Activated naive CD8-positive, alpha-beta T cell treated with anti-CD3 and anti-CD28 coated beads, Interleukin-2, amount 50 U/mL, for 24 hours (primary cell): ENCODE results near the gene COL19A1.

Experiments used
- ATAC-seq: fragments of 150-1000 bp; cut with Tn5 transposase; one replicate; pipeline ENCODE4 v1.10.0; 2021
- DNase-seq: peaks from one replicate; pipeline ENCODE4 v3.0.0; 2021
- H3K27ac Mint-ChIP-seq: one replicate; pipeline ENCODE4 v1.8.0; 2021; ENCODE audit warnings: mild to moderate bottlenecking, mixed read lengths
- H3K27me3 Mint-ChIP-seq: one replicate; pipeline ENCODE4 v1.8.0; 2021; ENCODE audit warnings: mixed read lengths
- H3K36me3 Mint-ChIP-seq: one replicate; pipeline ENCODE4 v1.8.0; 2021; ENCODE audit warnings: low read depth, mixed read lengths
- H3K4me1 Mint-ChIP-seq: one replicate; pipeline ENCODE4 v1.8.0; 2021; ENCODE audit warnings: mixed read lengths
- H3K4me3 Mint-ChIP-seq: one replicate; pipeline ENCODE4 v1.8.0; 2021; ENCODE audit warnings: mild to moderate bottlenecking, moderate library complexity, mixed read lengths
- H3K9me3 Mint-ChIP-seq: one replicate; pipeline ENCODE4 v1.8.0; 2021; ENCODE audit warnings: mixed read lengths

Gene COL19A1

DNA sequence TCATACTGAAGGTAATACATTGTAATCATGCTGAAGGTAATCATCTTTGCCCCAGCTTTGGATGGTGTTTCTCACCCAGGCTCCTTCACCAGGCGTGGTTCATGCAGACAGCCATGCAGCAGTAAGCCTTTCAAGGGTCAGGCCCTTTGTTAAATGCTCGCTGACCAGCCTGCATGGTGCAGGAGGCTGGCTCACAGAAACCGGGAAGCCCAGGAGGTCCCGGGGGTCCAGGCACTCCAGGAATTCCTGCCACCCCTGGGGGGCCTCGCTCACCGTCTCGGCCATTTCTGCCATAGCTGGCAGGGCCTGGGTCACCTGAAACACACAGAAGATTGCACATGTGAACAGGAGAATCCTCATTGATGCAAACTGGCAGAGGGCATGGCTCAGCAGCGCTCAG lies 350.4 kb downstream of the COL19A1 start:
- Mint-ChIP-seq H3K36me3 (no peaks in the 10 kb centered on the region), H3K4me3 (no peak overlapping the region), H3K27me3 (peaks cover 2% of the 10 kb centered on the region), H3K9me3 (no peaks in the 10 kb centered on the region), H3K27ac (no peak overlapping the region), H3K4me1 (no peaks in the 10 kb centered on the region)
- ATAC-seq: no peak
- no peak for DNase-seq

DNA sequence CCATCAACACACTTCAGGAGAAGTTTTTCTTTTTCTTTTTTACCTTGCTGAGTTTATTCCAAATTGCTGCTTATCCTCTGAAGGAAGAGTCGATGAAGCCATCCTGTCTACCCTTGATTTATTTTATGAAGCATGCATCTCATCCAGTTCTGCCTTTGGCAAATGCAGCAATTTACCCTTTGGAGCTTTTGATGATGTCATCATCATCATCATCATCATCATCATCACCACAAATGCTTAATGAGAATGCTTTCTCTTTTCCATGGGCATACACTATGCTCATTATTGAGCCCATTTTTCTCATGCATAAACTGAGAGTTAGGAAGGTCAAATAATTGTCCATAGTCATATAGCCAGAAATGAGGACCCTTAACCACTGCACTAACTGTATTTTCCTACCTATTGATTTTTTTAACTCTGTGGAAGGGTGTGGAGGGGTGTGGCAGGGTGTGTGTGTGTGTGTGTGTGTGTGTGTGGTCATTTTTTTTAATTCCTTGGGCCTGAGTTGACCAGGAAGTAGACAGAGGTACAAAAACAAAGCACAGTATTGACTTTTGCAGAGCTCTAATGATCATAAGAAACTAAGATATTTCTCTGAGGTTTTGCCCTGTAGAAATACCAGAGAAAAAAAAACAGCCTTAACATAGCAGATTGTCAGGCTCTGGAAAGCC lies 353.7 kb downstream of the COL19A1 start:
- DNase-seq (no peak), ATAC-seq (no peak)
- Mint-ChIP-seq H3K9me3 (no peaks in the 10 kb centered on the region), H3K27me3 (peaks cover 5% of the 10 kb centered on the region), H3K4me1 (no peaks in the 10 kb centered on the region), H3K27ac (no peak overlapping the region), H3K4me3 (no peak overlapping the region), H3K36me3 (no peaks in the 10 kb centered on the region)

DNA sequence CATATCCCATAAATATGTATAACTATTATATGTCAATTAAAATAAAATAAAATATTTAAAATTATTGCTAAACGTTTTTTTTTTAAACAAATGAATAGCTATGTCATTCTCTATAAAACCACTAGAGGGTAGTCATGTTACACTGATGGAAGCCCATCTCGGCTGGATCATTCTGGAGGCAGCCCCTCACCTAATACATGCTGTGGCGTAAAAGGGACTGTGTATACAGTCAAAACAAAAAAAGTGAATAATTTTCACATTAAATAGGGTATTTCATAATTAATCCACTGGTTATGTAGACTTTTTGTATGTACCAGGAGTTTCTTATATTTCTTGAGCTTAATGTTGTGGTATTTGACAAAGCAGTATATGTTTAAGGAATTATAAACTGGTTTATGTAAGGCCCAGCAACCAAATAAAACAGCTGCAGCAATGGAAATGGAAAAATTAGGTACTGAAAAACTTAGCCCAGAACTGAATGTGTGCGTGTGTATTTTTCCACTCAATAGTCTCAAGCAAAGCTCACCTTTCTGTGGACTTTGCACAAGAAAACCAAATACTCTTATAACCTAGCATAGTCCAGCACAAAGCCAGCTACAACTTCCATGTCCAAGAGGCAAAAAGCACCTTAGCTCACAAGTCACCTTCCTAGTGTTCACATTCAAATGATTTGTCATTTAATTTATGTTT lies 354.8 kb downstream of the COL19A1 start:
- Mint-ChIP-seq H3K27me3 (peaks cover 5% of the 10 kb centered on the region), H3K4me1 (no peaks in the 10 kb centered on the region), H3K27ac (no peak overlapping the region), H3K36me3 (no peaks in the 10 kb centered on the region), H3K9me3 (no peaks in the 10 kb centered on the region), H3K4me3 (no peak overlapping the region)
- no peak for ATAC-seq
- DNase-seq: no peak

DNA sequence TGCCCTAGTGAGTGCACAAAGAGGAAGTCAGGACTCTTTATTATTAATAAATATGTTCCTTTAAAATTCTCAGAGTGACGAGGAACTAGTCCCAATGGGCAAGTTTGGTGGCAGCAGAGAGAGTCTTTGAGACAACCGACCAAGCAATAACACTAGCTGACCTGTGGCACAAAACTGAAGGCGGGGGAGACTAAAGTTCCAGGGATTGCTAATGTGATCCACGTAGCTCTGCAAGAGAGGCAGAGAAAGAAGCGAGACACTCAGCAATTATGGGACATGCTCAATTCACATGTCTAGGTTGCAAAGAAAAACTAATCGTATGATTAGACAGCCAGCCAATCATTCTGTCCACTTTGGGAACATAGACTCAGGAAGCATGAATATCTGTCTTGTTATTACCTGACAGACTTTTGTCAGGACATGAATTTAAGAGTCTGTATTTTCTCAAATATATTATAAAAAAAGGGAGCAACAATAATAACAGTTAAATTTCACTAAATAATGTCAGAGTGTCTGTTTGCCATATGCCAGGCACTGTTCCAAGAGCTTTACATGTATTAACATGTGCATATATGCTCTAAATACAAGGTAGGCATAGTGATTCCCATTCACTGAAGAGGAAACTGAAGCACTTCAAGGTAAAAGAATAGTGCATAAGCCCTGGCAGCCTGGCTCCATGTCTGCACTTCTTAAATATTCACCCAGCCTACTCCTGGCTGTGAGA lies 355.5 kb downstream of the COL19A1 start:
- H3K4me1 Mint-ChIP-seq: no peaks in the 10 kb centered on the region

DNA sequence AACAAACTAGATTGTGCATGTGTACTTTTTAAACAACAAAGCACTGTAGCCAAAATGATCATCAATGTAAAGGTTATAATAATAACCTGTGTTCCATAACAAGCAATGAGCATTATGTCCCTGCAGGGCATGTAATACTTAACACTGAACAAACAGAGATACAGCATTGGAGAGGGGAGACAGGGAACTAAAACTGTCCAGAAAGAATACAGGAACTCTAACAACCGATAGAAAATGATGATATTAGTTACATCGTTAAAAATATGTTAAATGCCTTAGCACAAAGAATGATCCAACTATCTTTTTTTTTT lies 356.0 kb downstream of the COL19A1 start:
- H3K4me1 Mint-ChIP-seq: no peaks in the 10 kb centered on the region
- no peak overlapping the region for H3K4me3 Mint-ChIP-seq
- H3K27ac Mint-ChIP-seq: no peak overlapping the region
- no peaks in the 10 kb centered on the region for H3K36me3 Mint-ChIP-seq
- peaks cover 5% of the 10 kb centered on the region for H3K27me3 Mint-ChIP-seq
- H3K9me3 Mint-ChIP-seq: no peaks in the 10 kb centered on the region
- no peak for DNase-seq
- ATAC-seq: no peak

More for the DNA sequence above, 355.5 kb downstream of the COL19A1 start:
- no peaks in the 10 kb centered on the region for H3K9me3 Mint-ChIP-seq
- no peak overlapping the region for H3K27ac Mint-ChIP-seq
- DNase-seq (no peak), ATAC-seq (no peak)
- no peaks in the 10 kb centered on the region for H3K36me3 Mint-ChIP-seq
- H3K4me3 Mint-ChIP-seq: no peak overlapping the region
- H3K27me3 Mint-ChIP-seq: peaks cover 5% of the 10 kb centered on the region

DNA sequence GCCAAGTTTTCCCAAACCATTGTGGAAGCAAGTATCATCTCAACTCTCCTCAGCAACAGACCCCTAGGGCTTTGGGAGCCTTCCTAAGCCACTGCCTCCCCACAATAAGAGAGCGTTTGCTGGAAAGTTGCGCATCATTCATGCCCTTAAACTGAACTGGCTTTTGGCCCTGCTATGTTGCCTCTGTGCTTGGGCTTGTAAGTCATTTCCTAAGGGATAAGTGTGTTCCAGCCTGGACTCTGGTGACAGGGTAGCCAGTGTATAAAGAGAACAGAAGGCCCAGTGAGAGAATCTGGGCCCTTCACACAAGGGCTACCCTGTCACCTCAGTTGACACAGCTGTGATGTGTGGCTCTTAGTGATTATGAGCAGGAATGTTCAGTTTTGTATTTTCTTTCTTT lies 358.7 kb downstream of the COL19A1 start:
- no peaks in the 10 kb centered on the region for H3K4me1 Mint-ChIP-seq
- H3K9me3 Mint-ChIP-seq: no peaks in the 10 kb centered on the region
- H3K36me3 Mint-ChIP-seq: no peaks in the 10 kb centered on the region
- no peak for ATAC-seq
- no peak overlapping the region for H3K27ac Mint-ChIP-seq
- DNase-seq: no peak
- H3K27me3 Mint-ChIP-seq: peaks cover 5% of the 10 kb centered on the region
- H3K4me3 Mint-ChIP-seq: no peak overlapping the region

DNA sequence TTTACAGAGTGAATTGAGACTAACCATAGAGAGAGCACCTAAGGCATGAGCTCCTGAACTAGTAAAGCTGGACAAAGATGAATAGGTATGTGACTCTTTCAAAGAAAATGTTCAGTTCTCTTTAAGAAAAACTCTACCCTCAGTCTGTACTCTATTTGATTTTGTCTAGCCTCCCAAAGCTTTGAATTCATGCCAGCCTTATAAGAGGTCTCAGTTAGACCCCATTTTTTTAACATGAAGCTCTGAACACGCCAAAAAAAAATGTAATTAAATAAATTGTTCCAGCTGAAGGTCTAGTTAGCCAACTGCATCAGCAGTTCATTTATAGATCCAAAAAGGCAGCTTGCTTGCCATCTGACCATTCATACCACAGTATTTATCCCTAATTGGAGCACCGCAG lies 365.0 kb downstream of the COL19A1 start:
- H3K27ac Mint-ChIP-seq: no peak overlapping the region
- H3K4me3 Mint-ChIP-seq: no peak overlapping the region
- DNase-seq (no peak), ATAC-seq (no peak)
- no peaks in the 10 kb centered on the region for H3K4me1 Mint-ChIP-seq
- H3K36me3 Mint-ChIP-seq: no peaks in the 10 kb centered on the region
- H3K27me3 Mint-ChIP-seq: peaks cover 2% of the 10 kb centered on the region
- H3K9me3 Mint-ChIP-seq: no peaks in the 10 kb centered on the region

DNA sequence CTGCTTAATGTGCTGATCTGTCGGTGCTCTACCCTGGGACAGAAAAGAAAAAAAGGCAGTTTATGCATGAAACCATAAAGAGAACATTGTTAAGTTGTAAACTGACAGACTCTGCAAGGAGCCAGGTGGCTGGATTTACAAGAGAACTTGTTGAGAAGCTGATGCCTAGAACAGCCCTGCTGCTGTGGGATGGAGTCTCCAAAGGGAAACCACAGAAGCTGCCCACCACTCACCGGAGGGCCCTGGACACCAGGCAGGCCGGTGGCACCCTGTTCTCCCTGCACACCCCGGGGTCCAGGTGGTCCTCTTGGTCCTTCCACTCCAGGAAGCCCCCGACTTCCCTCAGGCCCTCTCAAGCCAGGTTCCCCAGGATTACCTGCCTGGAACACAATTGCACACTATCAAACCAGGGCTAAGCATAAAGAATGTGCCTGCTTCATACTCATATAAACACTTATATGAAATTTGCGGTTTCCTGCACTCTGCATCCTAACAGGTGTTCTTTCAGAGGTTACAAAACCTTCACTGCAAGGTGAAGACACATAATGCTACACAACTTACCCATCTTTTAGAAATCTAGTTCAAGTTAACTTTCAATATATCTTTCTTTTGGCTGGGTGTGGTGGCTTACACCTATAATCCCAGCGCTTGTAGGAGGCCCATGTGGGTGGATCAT lies 368.3 kb downstream of the COL19A1 start:
- Mint-ChIP-seq H3K4me1 (no peaks in the 10 kb centered on the region), H3K4me3 (no peak overlapping the region), H3K27me3 (peaks cover 4% of the 10 kb centered on the region), H3K9me3 (no peaks in the 10 kb centered on the region), H3K27ac (no peak overlapping the region), H3K36me3 (no peaks in the 10 kb centered on the region)
- no peak for DNase-seq
- no peak for ATAC-seq

DNA sequence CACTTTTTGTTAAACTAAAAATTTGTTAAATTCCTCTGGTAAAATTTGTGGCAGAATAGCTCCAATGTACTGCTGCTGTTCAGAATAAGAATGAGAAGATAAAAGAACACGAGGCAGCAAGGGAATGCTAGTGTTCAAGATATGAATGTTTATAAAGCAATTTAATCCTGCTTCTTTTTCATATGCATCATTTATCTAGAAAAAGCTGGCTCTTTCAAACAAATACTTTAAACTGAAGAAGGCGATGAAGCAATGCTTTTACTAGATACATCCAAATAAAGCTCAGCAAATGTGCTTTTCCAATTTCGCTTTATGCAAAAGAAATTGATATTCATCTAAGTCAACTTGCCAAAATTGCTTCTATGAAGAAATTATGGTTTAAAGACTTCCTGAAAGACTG lies 370.0 kb downstream of the COL19A1 start:
- no peaks in the 10 kb centered on the region for H3K36me3 Mint-ChIP-seq
- no peaks in the 10 kb centered on the region for H3K4me1 Mint-ChIP-seq
- ATAC-seq (no peak), DNase-seq (no peak)
- H3K27ac Mint-ChIP-seq: no peak overlapping the region
- no peaks in the 10 kb centered on the region for H3K9me3 Mint-ChIP-seq
- H3K4me3 Mint-ChIP-seq: no peak overlapping the region
- peaks cover 4% of the 10 kb centered on the region for H3K27me3 Mint-ChIP-seq

DNA sequence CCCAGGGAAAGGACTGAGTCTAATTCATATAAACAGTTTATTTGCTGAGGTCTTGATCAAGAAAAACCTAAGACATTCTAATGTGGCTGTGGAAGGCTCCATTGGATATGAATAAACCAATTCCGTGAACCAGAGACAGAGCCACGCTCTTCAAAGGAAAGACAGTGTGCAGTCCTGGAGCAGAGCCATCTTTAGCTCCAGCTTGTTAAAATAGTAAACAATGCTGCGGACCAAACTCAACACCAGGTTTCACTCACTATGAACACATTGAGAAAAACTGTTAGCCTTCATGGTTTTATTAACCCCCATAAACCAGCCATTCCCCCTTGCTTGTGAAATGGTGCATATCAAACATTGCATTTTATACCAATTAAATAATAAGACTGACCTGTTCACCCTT lies 374.7 kb downstream of the COL19A1 start:
- Mint-ChIP-seq H3K4me3 (no peak overlapping the region), H3K36me3 (no peaks in the 10 kb centered on the region), H3K27me3 (peaks cover 4% of the 10 kb centered on the region), H3K4me1 (no peaks in the 10 kb centered on the region), H3K27ac (no peak overlapping the region), H3K9me3 (no peaks in the 10 kb centered on the region)
- no peak for ATAC-seq
- no peak for DNase-seq

DNA sequence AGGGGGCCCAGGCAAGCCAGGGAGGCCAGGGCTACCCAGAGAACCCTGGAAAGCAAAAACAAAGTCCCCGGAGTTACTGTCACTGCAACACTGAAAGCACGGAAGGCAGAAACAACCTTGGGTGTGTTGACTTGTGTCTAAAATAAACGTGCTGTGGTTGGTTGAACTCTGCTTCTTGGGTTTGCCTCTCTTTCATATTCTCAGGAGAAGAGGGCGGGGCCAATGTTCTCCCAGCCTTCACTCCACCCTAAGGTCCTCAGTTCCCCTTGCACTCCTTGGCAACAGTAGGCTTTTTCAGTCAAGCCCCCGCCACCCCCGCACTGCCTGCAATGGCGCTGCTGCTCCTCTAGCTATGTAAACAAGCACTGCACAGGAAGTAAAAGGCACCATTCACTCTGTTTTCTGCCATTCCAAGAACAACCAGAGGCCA lies 375.6 kb downstream of the COL19A1 start:
- peaks cover 4% of the 10 kb centered on the region for H3K27me3 Mint-ChIP-seq
- H3K27ac Mint-ChIP-seq: no peak overlapping the region
- no peaks in the 10 kb centered on the region for H3K4me1 Mint-ChIP-seq
- H3K4me3 Mint-ChIP-seq: no peak overlapping the region
- DNase-seq (no peak), ATAC-seq (no peak)
- no peaks in the 10 kb centered on the region for H3K9me3 Mint-ChIP-seq
- no peaks in the 10 kb centered on the region for H3K36me3 Mint-ChIP-seq

DNA sequence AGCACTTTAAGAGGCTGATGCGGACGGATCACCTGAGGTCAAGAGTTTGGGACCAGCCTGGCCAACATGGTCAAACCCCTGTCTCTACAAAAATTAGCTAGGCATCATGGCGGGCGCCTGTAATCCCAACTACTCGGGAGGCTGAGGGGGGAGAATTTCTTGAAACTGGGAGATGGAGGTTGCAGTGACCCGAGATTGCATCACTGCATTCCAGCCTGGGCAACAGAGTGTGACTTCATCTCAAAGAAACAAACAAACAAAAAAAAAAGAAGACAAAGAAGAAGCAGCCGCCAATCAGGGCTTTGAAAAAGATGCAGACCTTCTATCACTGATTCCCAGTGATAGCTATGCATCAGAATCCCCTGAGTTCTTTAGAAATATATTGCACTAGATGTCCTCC lies 379.8 kb downstream of the COL19A1 start:
- ATAC-seq (no peak), DNase-seq (no peak)
- Mint-ChIP-seq H3K4me1 (no peaks in the 10 kb centered on the region), H3K36me3 (no peaks in the 10 kb centered on the region), H3K27me3 (no peaks in the 10 kb centered on the region), H3K9me3 (no peaks in the 10 kb centered on the region), H3K4me3 (no peak overlapping the region), H3K27ac (no peak overlapping the region)

DNA sequence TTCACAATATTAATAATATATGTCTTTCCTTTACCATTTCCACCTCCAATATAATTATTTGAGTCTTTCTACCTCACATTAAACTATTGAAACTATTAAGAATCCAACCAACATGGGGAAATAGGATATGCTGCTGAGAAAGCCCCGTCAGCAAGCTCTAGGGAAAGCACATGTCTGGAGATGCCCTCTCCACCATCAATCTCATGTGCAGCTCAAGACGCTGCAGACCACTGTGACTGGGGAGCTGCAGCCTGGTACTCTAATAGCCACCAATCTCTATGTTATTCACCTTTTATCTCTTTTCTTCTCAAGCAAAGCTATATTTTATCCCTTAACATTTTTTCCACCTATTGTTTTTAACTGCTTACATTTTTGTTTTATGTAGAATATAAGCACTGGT lies 386.2 kb downstream of the COL19A1 start:
- H3K27me3 Mint-ChIP-seq: no peaks in the 10 kb centered on the region
- no peaks in the 10 kb centered on the region for H3K9me3 Mint-ChIP-seq
- no peak overlapping the region for H3K4me3 Mint-ChIP-seq
- ATAC-seq (no peak), DNase-seq (no peak)
- no peak overlapping the region for H3K27ac Mint-ChIP-seq
- H3K4me1 Mint-ChIP-seq: no peaks in the 10 kb centered on the region
- H3K36me3 Mint-ChIP-seq: no peaks in the 10 kb centered on the region

DNA sequence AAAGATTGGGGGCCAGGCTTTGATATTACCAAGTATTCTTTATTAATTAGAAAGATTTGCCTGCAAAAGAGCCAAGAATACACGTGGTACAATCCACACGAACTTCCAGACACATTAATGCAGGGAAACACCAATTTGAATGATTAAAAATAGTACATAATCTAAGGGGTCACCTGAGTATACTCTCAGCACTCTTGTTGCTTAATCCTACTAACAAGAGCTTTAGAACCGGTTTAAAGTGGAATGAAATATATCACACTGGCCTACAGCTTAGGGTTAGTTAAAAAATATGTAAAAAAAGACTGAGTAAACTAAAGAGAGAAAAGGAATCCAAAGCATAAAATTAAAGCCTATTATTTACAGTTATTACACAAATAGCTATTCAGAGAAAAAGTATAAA lies 387.6 kb downstream of the COL19A1 start:
- Mint-ChIP-seq H3K27me3 (no peaks in the 10 kb centered on the region), H3K36me3 (no peaks in the 10 kb centered on the region), H3K4me1 (no peaks in the 10 kb centered on the region), H3K27ac (no peak overlapping the region), H3K9me3 (no peaks in the 10 kb centered on the region), H3K4me3 (no peak overlapping the region)
- DNase-seq (no peak), ATAC-seq (no peak)

DNA sequence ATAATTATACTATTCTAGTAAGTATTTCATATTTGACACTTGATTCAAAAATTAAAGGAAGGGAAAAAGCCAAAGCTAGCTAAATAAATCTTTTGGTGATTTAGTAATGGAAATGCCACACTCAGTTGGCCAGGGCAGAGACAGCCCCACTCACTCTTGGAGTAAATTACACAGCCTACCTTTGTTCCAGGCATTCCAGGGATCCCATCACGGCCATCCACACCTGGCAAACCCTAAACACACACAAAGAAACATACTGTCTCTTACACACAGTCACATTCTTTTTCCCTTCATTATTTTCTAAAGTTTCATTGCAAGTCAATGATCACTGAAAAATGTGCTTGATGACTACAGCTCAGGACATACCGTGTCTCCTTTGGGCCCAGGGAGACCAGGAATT lies 388.4 kb downstream of the COL19A1 start:
- ATAC-seq: no peak
- DNase-seq: no peak
- H3K9me3 Mint-ChIP-seq: no peaks in the 10 kb centered on the region
- H3K4me1 Mint-ChIP-seq: no peaks in the 10 kb centered on the region
- no peak overlapping the region for H3K4me3 Mint-ChIP-seq
- H3K27ac Mint-ChIP-seq: no peak overlapping the region
- H3K36me3 Mint-ChIP-seq: no peaks in the 10 kb centered on the region
- H3K27me3 Mint-ChIP-seq: no peaks in the 10 kb centered on the region
